Measurements from ENCODE around the gene CTTN. TPM values are rescaled to one million over a fixed set of nuclear protein-coding genes. Genes with fewer than 3 reads are reported as not detected.
"Not testable (repeated sequence)": the region's sequence is repeated elsewhere in the genome, so short reads cannot be mapped to it uniquely, and the experiment has no call there.

Gene CTTN
- total RNA-seq, 3 donors from 2014 or later: 223 to 314 (median 280) TPM

DNA sequence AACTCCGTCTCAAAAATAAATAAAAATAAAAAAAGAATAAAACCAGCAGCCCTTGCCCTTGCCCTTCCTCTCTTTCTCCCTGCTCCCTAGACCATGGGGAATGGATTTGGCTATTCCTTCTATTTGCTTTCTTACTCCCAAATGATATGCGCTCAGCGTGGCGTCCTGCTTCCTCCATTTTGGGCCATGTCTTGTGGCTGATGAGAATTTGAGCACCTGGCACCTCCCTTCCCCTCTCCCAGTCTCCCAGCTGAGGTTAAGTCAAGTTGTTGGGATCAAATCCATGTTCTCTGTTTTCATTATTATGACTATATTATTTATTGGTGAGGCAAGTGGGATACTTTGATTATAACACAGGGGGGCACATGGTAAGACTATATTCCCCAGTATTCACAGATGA lies 10.8 kb upstream of the CTTN start:
- Histone ChIP-seq H3K36me3 (ENCODE audit: low read depth) (no peaks in the 10 kb centered on the region), H3K4me3 (no peak overlapping the region), H3K4me1 (ENCODE audit: low read depth) (no peaks in the 10 kb centered on the region), H3K9me3 (no peaks in the 10 kb centered on the region)
- no peak for ATAC-seq
- DNase-seq: no peak
- intact Hi-C loops (cut with DNase I, micrococcal nuclease): no loop called here
- TF ChIP-seq, protein P1, sequence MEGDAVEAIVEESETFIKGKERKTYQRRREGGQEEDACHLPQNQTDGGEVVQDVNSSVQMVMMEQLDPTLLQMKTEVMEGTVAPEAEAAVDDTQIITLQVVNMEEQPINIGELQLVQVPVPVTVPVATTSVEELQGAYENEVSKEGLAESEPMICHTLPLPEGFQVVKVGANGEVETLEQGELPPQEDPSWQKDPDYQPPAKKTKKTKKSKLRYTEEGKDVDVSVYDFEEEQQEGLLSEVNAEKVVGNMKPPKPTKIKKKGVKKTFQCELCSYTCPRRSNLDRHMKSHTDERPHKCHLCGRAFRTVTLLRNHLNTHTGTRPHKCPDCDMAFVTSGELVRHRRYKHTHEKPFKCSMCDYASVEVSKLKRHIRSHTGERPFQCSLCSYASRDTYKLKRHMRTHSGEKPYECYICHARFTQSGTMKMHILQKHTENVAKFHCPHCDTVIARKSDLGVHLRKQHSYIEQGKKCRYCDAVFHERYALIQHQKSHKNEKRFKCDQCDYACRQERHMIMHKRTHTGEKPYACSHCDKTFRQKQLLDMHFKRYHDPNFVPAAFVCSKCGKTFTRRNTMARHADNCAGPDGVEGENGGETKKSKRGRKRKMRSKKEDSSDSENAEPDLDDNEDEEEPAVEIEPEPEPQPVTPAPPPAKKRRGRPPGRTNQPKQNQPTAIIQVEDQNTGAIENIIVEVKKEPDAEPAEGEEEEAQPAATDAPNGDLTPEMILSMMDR (IDR thresholded peaks at IDR 0.05): no peak

DNA sequence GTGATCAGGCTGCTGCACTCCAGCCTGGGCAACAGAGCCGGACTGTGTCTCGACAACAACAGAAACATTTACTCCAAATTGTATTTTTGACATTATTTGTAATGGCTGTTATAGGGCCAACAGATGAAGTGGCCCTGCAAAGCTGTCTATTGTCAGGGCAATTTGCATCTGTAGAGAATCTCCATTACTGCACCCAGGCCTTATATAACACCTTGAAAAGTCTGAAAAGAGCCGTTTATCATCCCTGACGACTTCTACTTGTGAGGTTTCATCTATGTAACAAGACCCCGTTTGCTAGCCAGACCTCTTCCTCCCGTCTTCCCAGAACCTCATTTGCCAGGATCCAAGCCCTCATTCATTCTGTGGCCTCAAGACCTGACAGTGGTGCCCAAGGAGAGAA lies 9.1 kb upstream of the CTTN start:
- TF ChIP-seq, protein P1 (IDR thresholded peaks at IDR 0.05): no peak
- H3K4me3 ChIP-seq: no peak overlapping the region
- H3K9me3 ChIP-seq: no peaks in the 10 kb centered on the region
- no peak for ATAC-seq
- no peaks in the 10 kb centered on the region for H3K36me3 ChIP-seq (ENCODE audit: low read depth)
- no peaks in the 10 kb centered on the region for H3K4me1 ChIP-seq (ENCODE audit: low read depth)
- DNase-seq: no peak
- intact Hi-C loops (cut with DNase I, micrococcal nuclease): no loop called here

DNA sequence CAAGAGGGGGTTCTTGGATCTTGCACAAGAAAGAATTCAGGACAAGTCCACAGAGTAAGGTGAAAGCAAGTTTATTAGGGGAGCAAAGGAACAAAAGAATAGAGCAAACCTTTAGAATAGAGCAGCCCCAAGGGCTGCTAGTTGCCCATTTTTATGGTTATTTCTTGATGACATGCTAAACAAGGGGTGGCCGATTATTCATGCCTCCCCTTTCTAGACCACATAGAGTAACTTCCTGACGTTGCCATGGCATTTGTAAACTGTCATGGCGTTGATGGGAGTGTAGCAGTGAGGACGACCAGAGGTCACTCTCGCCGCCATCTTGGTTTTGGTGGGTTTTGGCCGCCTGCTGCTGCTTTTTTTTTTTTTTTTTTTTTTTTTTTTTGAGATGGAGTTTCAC lies 7.4 kb upstream of the CTTN start:
- DNase-seq; intact Hi-C loops (cut with DNase I, micrococcal nuclease); H3K4me1 ChIP-seq (ENCODE audit: low read depth); H3K36me3 ChIP-seq (ENCODE audit: low read depth); H3K4me3 ChIP-seq; ATAC-seq; H3K9me3 ChIP-seq: not testable (repeated sequence)

DNA sequence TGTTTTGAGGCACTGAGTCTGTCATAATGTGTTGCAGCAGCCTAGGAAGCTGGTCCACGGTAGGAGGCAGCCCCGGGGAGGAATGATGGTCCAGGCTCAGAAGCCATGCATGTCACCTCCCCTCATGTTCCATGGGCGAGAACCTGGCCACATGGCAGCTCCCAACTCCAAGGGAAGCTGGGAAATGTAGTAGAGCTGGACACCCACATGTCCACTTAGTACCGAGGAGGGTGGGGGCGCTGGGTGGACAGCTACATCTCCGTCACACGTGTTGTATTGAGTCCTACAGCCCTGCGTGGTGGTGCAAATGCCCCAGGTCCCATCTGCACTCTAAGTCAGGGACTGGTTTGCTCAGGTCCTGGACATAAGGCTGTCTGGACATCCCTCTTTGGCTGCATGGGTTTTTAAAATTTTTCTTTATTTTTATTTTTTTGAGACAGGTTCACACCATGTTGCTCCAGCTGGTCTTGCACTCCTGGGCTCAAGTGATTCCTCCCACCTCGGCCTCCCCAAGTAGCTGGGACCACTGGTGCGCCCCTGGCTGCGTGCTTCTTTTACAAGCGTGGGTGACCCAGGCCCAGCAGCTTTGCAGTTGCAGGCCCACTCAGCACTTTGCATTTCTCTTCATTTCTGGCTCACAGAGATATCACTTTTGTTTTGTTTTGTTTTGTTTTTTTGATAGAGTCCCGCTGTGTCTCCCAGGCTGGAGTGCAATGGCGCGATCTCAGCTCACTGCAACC lies 3.9 kb upstream of the CTTN start:
- DNase-seq: no peak
- H3K4me1 ChIP-seq (ENCODE audit: low read depth): peaks cover 3% of the 10 kb centered on the region
- ATAC-seq: no peak
- intact Hi-C loops (cut with DNase I, micrococcal nuclease): no loop called here
- no peaks in the 10 kb centered on the region for H3K9me3 ChIP-seq
- TF ChIP-seq, protein P1 (IDR thresholded peaks at IDR 0.05): no peak
- no peaks in the 10 kb centered on the region for H3K36me3 ChIP-seq (ENCODE audit: low read depth)
- no peak overlapping the region for H3K4me3 ChIP-seq

DNA sequence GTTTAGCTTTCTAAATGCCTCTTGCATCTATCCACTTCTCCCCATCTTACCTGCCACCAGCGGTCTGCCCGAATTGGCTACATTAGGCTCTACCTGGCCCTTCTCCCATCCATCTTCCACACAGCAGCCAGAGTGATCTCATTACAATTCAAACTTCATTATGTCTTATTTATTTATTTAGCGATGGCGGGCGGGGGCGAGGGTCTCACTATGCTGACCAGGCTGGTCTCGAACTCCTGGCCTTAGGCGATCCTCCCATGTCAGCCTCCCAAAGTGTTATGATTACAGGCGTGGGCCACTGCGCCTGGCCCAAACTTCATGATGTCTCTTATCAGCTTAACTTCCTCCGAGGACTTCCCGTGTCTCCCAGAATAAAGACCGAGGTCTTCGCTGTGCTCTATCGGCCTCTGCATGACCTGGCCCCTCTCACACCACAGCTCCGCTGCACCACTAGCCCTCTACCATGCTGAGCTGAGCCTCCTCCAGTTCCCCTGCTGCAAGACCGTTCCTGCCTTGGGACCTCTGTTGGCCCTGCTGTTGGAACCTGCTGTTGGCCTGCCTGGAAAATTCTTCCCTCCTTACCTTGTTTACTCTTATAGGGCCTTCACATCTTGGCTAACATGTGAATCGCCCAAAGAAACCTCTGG lies 870 bp upstream of the CTTN start:
- intact Hi-C loops (cut with DNase I, micrococcal nuclease): no loop called here
- ATAC-seq (peak; percentile 21), DNase-seq (peak in 2 of 3 donors; percentile 26 to 38)
- peaks cover 16% of the 10 kb centered on the region for H3K4me1 ChIP-seq (ENCODE audit: low read depth)
- peak overlapping the region; percentile 62 for H3K4me3 ChIP-seq
- no peaks in the 10 kb centered on the region for H3K9me3 ChIP-seq
- TF ChIP-seq, protein P1 (IDR thresholded peaks at IDR 0.05): no peak
- no peaks in the 10 kb centered on the region for H3K36me3 ChIP-seq (ENCODE audit: low read depth)

Measured in mucosa of descending colon (tissue), 3 donors.